Endodermal cell (in vitro differentiated cells): ENCODE results near the gene GPR15LG. TPM values are rescaled to one million over a fixed set of nuclear protein-coding genes. Genes with fewer than 3 reads are reported as not detected.
"Not testable (repeated sequence)": the region's sequence is repeated elsewhere in the genome, so short reads cannot be mapped to it uniquely, and the experiment has no call there.

Experiments used
- DNase-seq: peaks from one replicate; pipeline ENCODE4 v3.0.0-alpha.2; 2017
- H3K27ac ChIP-seq: 2 replicates; pipeline ENCODE4 v1.5.1; 2013; ENCODE audit warnings: mild to moderate bottlenecking, low read depth, low read length, moderate library complexity
- H3K27me3 ChIP-seq: 2 replicates; pipeline ENCODE4 v1.6.1; 2013; ENCODE audit warnings: mild to moderate bottlenecking, low read length, moderate library complexity; ENCODE audit not compliant: insufficient read depth, control insufficient read depth, poor library complexity, severe bottlenecking
- H3K36me3 ChIP-seq: 2 replicates; pipeline ENCODE4 v1.7.0; 2013; ENCODE audit warnings: mild to moderate bottlenecking, low read length, moderate library complexity; ENCODE audit not compliant: control insufficient read depth, insufficient read depth
- H3K4me1 ChIP-seq: one replicate; pipeline ENCODE4 v1.7.0; 2013; ENCODE audit warnings: low read length; ENCODE audit not compliant: control insufficient read depth, insufficient read depth
- H3K4me3 ChIP-seq: 2 replicates; pipeline ENCODE4 v1.5.1; 2013; ENCODE audit warnings: mild to moderate bottlenecking, low read length, moderate library complexity
- H3K9ac ChIP-seq: 2 replicates; pipeline ENCODE4 v1.6.1; 2013; ENCODE audit warnings: mild to moderate bottlenecking, low read length, moderate library complexity; ENCODE audit not compliant: poor library complexity, severe bottlenecking; ENCODE audit errors: extremely low read depth
- H3K9me3 ChIP-seq: 2 replicates; pipeline ENCODE4 v1.6.1; 2013; ENCODE audit warnings: mild to moderate bottlenecking, low read length, moderate library complexity; ENCODE audit not compliant: control insufficient read depth
- H3K27ac Mint-ChIP-seq: 2 replicates; pipeline ENCODE4 v1.8.0; 2020; ENCODE audit warnings: mixed read lengths
- H3K27me3 Mint-ChIP-seq: 2 replicates; pipeline ENCODE4 v1.8.0; 2021; ENCODE audit warnings: mild to moderate bottlenecking, mixed read lengths; ENCODE audit not compliant: insufficient read depth
- H3K36me3 Mint-ChIP-seq: 2 replicates; pipeline ENCODE4 v1.8.0; 2020; ENCODE audit warnings: low read depth, mixed read lengths
- H3K4me1 Mint-ChIP-seq: 2 replicates; pipeline ENCODE4 v1.8.0; 2020; ENCODE audit warnings: mixed read lengths
- H3K4me3 Mint-ChIP-seq: 2 replicates; pipeline ENCODE4 v1.8.0; 2020; ENCODE audit warnings: mild to moderate bottlenecking, moderate library complexity, mixed read lengths
- H3K9me3 Mint-ChIP-seq: 2 replicates; pipeline ENCODE4 v1.8.0; 2020; ENCODE audit warnings: mild to moderate bottlenecking, mixed read lengths
- CTCF ChIP-seq: fragments of 200-600 bp; sonication (generic); conservative IDR thresholded peaks from 2 replicates; pipeline ENCODE4 v1.5.0; 2021; ENCODE audit warnings: antibody characterized with exemption, mild to moderate bottlenecking
- WGBS, 2 experiments: methylation state at CpG; one replicate each; pipeline versions ENCODE4 v1.1.5 to v1.1.7; 2013; ENCODE audit warnings: missing lambda C conversion rate in 2 of 2, mixed read lengths in 1 of 2; ENCODE audit not compliant: insufficient coverage in 1 of 2, insufficient read length in 1 of 2; 5-methylcytosine and 5-hydroxymethylcytosine counted together
- total RNA-seq, 2 donors: library from RNA; stranded (reverse); fragmentation: NEBNext Ultra II Directional in 1 of 2; extraction: Animal tissue kit (Norgen Biotek cat#: 25700) in 1 of 2; gene quantifications; 2 replicates in 1 of 2; 3 replicates in 1 of 2; pipeline ENCODE4 v1.2.1, GENCODE V29; 2021

GPR15LG gene
- total RNA-seq, 2 donors from 2014 or later, result not detected

GRCh38 chr10:84179059-84179710 is 5.6 kb downstream of the GPR15LG start:
- Histone ChIP-seq H3K9me3 (no peaks in the 10 kb centered on the region), H3K9ac (no peak overlapping the region), H3K4me1 (no peaks in the 10 kb centered on the region), H3K27ac (peak overlapping the region; percentile 59), H3K36me3 (no peaks in the 10 kb centered on the region), H3K4me3 (no peak overlapping the region), H3K27me3 (no peaks in the 10 kb centered on the region)
- Mint-ChIP-seq H3K4me3 (no peak overlapping the region), H3K4me1 (no peaks in the 10 kb centered on the region), H3K27ac (no peak overlapping the region), H3K27me3 (peaks cover 2% of the 10 kb centered on the region), H3K9me3 (peaks cover 19% of the 10 kb centered on the region), H3K36me3 (no peaks in the 10 kb centered on the region)
- TF ChIP-seq CTCF, result no peak
- DNase-seq, result no peak
- WGBS, 2 experiments, result 80 to 89% methylated on average over 8 to 12 of the region's 12 CpGs

GRCh38 chr10:84180386-84180785 is 6.8 kb downstream of the GPR15LG start:
- not testable (repeated sequence) for H3K27ac ChIP-seq, H3K9me3 ChIP-seq, DNase-seq, H3K4me3 ChIP-seq, H3K9ac ChIP-seq, H3K27ac Mint-ChIP-seq, H3K4me3 Mint-ChIP-seq, H3K4me1 Mint-ChIP-seq, H3K27me3 ChIP-seq, H3K36me3 Mint-ChIP-seq, H3K36me3 ChIP-seq, H3K4me1 ChIP-seq
- 91% methylated on average over 4 to 15 of the region's 22 CpGs for WGBS, 2 experiments
- Mint-ChIP-seq H3K9me3 (peaks cover 19% of the 10 kb centered on the region), H3K27me3 (peaks cover 11% of the 10 kb centered on the region)

GRCh38 chr10:84181631-84182030 is 8.0 kb downstream of the GPR15LG start:
- H3K4me3 Mint-ChIP-seq, result no peak overlapping the region
- no peaks in the 10 kb centered on the region for H3K36me3 ChIP-seq
- H3K9me3 ChIP-seq, result no peaks in the 10 kb centered on the region
- no peak for TF ChIP-seq CTCF
- H3K4me1 ChIP-seq, result no peaks in the 10 kb centered on the region
- DNase-seq, result no peak
- H3K9me3 Mint-ChIP-seq, result peaks cover 19% of the 10 kb centered on the region
- no peak overlapping the region for H3K9ac ChIP-seq
- no peak overlapping the region for H3K27ac ChIP-seq
- peaks cover 3% of the 10 kb centered on the region for H3K27me3 ChIP-seq
- no peaks in the 10 kb centered on the region for H3K4me1 Mint-ChIP-seq
- H3K27me3 Mint-ChIP-seq, result peaks cover 9% of the 10 kb centered on the region
- WGBS, 2 experiments, result 93 to 100% methylated on average over 4 to 5 of the region's 5 CpGs
- no peak overlapping the region for H3K4me3 ChIP-seq
- no peak overlapping the region for H3K27ac Mint-ChIP-seq
- no peaks in the 10 kb centered on the region for H3K36me3 Mint-ChIP-seq

GRCh38 chr10:84184517-84184916 is 10.9 kb downstream of the GPR15LG start:
- Histone ChIP-seq H3K9me3 (no peaks in the 10 kb centered on the region), H3K27me3 (peaks cover 19% of the 10 kb centered on the region), H3K4me1 (no peaks in the 10 kb centered on the region), H3K36me3 (no peaks in the 10 kb centered on the region), H3K9ac (no peak overlapping the region), H3K27ac (no peak overlapping the region), H3K4me3 (no peak overlapping the region)
- H3K9me3 Mint-ChIP-seq, result peaks cover 19% of the 10 kb centered on the region
- no peaks in the 10 kb centered on the region for H3K4me1 Mint-ChIP-seq
- no peak overlapping the region for H3K27ac Mint-ChIP-seq
- peaks cover 9% of the 10 kb centered on the region for H3K27me3 Mint-ChIP-seq
- H3K36me3 Mint-ChIP-seq, result no peaks in the 10 kb centered on the region
- TF ChIP-seq CTCF, result no peak
- no peak for DNase-seq
- H3K4me3 Mint-ChIP-seq, result no peak overlapping the region
- WGBS, 2 experiments, result 82 to 84% methylated on average over 2 to 4 of the region's 4 CpGs
